ENCODE data around the gene NXPH2. TPM values are rescaled to one million over a fixed set of nuclear protein-coding genes. Genes with fewer than 3 reads are reported as not detected.
A peak's percentile ranks its signal among the peaks of the same experiment; 100 is the strongest.
"Not testable (repeated sequence)": the region's sequence is repeated elsewhere in the genome, so short reads cannot be mapped to it uniquely, and the experiment has no call there.

Gene NXPH2
- total RNA-seq, 4 donors from 2014 or later: not detected

DNA sequence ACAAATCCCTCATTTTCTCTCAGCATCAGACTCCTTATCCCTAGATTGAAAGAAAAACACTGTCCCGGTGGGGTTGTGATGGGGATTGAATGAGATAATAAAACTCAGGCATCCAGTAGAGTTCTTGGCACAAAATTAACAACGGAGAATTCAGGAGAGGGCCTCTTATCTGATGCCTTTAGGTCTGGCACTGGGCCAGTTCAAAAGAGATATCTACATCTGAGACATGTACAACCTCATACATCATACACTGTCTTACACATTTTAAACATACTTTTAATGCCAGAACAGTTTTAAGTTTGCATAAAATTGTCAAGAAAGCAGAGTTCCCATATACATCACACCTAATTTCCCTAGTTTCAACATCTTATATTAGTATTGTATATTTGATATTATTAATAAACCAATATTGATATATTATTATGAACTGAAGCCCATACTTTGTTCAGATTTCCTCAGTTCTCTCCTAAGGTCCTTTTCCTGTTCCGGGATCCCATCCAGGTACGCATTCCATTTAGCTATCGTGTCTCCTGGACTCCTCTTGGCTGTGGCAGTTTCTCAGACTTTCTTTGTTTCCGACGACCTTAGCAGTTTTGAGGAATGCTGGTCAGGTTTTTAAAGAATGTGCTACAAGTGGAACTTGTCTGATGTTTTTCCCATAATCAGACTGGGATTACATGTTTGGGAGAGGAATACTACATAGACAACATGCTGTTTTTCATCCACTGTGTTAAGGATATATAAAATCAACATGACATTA lies 27.8 kb downstream of the NXPH2 start:
- TF ChIP-seq, protein P1, sequence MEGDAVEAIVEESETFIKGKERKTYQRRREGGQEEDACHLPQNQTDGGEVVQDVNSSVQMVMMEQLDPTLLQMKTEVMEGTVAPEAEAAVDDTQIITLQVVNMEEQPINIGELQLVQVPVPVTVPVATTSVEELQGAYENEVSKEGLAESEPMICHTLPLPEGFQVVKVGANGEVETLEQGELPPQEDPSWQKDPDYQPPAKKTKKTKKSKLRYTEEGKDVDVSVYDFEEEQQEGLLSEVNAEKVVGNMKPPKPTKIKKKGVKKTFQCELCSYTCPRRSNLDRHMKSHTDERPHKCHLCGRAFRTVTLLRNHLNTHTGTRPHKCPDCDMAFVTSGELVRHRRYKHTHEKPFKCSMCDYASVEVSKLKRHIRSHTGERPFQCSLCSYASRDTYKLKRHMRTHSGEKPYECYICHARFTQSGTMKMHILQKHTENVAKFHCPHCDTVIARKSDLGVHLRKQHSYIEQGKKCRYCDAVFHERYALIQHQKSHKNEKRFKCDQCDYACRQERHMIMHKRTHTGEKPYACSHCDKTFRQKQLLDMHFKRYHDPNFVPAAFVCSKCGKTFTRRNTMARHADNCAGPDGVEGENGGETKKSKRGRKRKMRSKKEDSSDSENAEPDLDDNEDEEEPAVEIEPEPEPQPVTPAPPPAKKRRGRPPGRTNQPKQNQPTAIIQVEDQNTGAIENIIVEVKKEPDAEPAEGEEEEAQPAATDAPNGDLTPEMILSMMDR (IDR thresholded peaks at IDR 0.05): no peak
- TF ChIP-seq POLR2AphosphoS5 (IDR thresholded peaks at IDR 0.05): no peak
- TF ChIP-seq EP300 (IDR thresholded peaks at IDR 0.05): no peak
- no peak for TF ChIP-seq POLR2A (IDR thresholded peaks at IDR 0.05; ENCODE audit: low read depth)
- H3K27me3 ChIP-seq: no peaks in the 10 kb centered on the region
- 47% methylated on average over 7 of the region's 7 CpGs for WGBS
- peak; percentile 39 for DNase-seq (ENCODE audit: extremely low spot score)
- H3K4me1 ChIP-seq: no peaks in the 10 kb centered on the region
- H3K27ac ChIP-seq (replicated peaks in 1 of 4): no peak overlapping the region
- H3K9me3 ChIP-seq: peaks cover 0 to 8% (median 0%) of the 10 kb centered on the region in 4 donors
- no peaks in the 10 kb centered on the region for H3K36me3 ChIP-seq
- no peak overlapping the region for H3K4me3 ChIP-seq
- intact Hi-C loops (cut with DNase I): no loop called here

DNA sequence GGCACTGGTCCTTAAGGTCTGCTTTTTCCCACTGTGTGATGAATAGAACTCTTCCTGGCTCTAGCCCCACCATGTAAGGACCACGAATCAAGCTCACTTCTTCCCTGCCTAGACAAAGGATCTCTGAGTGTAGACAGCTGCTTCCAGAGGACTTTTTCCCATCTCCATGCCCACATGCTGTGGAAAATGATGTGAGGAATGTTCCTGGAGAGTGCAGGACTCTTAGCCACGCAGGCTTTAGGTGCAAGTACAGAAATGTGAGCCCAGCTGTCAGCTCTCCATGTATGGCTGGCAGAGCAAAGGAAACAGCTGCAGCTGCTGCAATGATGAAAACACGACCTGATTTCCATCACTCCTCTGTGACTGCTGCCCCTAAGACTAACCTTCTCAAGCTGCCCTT lies 35.5 kb downstream of the NXPH2 start:
- DNase-seq (ENCODE audit: extremely low spot score): peak; percentile 89
- Histone ChIP-seq H3K36me3 (no peaks in the 10 kb centered on the region), H3K4me1 (no peaks in the 10 kb centered on the region), H3K27me3 (no peaks in the 10 kb centered on the region), H3K27ac (replicated peaks in 1 of 4) (no peak overlapping the region), H3K4me3 (no peak overlapping the region), H3K9me3 (no peaks in the 10 kb centered on the region)
- no peak for TF ChIP-seq POLR2AphosphoS5 (IDR thresholded peaks at IDR 0.05)
- WGBS: 30% methylated on average over 1 of the region's 3 CpGs
- intact Hi-C loops (cut with DNase I): no loop called here

DNA sequence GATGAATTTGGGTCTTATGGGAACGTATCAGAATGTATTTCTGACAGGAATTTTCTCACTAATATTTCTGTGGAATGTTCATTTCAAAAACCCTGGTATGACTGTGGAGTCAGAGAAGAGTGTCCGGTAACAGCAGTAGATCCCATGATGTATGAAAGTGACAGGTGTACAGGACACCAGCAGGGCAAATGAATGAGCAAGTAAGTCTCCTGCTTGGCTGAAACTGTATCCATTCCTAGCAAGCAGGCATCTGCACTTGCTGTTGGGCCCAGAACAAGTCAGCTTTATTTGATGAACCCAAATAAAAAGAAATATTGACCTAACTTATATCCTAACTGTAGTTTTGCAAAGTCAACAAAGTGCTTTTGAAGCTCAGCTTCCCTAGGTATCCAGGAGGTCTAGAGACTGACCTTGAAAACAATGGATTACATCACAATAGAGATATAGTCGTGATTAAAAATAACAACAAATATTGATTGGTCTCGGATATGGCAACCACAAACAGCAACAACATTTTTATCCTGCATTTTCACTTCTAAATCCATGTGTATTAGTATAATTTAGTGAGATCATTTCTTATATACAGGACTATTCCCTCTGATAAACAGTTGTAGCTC lies 37.6 kb downstream of the NXPH2 start:
- no peaks in the 10 kb centered on the region for H3K27me3 ChIP-seq
- no peak for TF ChIP-seq POLR2AphosphoS5 (IDR thresholded peaks at IDR 0.05)
- no peak for TF ChIP-seq EP300 (IDR thresholded peaks at IDR 0.05)
- no peak for TF ChIP-seq POLR2A (IDR thresholded peaks at IDR 0.05; ENCODE audit: low read depth)
- TF ChIP-seq, protein P1 (IDR thresholded peaks at IDR 0.05): no peak
- H3K36me3 ChIP-seq: no peaks in the 10 kb centered on the region
- no peaks in the 10 kb centered on the region for H3K9me3 ChIP-seq
- no peak overlapping the region for H3K4me3 ChIP-seq
- H3K27ac ChIP-seq (replicated peaks in 1 of 4): no peak overlapping the region
- DNase-seq (ENCODE audit: extremely low spot score): peak; percentile 64
- WGBS: 87% methylated on average over 4 of the region's 4 CpGs
- no peaks in the 10 kb centered on the region for H3K4me1 ChIP-seq
- intact Hi-C loops (cut with DNase I): no loop called here

DNA sequence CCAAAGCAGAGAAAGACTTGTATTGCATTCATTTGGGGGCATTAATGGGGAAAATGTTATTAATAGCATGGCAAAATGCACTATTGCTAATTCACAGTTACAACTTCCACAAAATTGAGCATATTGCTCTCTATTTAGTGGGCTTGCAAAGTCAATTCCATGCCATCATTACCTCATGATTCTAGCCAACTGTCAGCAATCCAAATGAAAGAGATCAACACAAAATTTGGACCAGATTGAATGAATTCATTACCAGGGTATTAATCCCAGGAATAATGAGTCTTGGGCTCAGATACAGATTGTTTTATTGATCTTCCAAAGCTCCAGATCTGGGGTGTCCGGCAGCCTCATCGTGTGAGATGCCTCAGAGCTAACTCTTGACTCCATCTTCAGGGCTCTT lies 38.3 kb downstream of the NXPH2 start:
- WGBS: 88% methylated on average over 2 of the region's 2 CpGs
- H3K9me3 ChIP-seq: peaks cover 0 to 4% (median 0%) of the 10 kb centered on the region in 4 donors
- H3K4me1 ChIP-seq: no peaks in the 10 kb centered on the region
- intact Hi-C loops (cut with DNase I): no loop called here
- no peak overlapping the region for H3K27ac ChIP-seq (replicated peaks in 1 of 4)
- no peaks in the 10 kb centered on the region for H3K36me3 ChIP-seq
- TF ChIP-seq POLR2AphosphoS5 (IDR thresholded peaks at IDR 0.05): no peak
- TF ChIP-seq EP300 (IDR thresholded peaks at IDR 0.05): no peak
- TF ChIP-seq, protein P1 (IDR thresholded peaks at IDR 0.05): no peak
- no peak for TF ChIP-seq POLR2A (IDR thresholded peaks at IDR 0.05; ENCODE audit: low read depth)
- H3K27me3 ChIP-seq: no peaks in the 10 kb centered on the region
- H3K4me3 ChIP-seq: no peak overlapping the region
- DNase-seq (ENCODE audit: extremely low spot score): peak; percentile 42

DNA sequence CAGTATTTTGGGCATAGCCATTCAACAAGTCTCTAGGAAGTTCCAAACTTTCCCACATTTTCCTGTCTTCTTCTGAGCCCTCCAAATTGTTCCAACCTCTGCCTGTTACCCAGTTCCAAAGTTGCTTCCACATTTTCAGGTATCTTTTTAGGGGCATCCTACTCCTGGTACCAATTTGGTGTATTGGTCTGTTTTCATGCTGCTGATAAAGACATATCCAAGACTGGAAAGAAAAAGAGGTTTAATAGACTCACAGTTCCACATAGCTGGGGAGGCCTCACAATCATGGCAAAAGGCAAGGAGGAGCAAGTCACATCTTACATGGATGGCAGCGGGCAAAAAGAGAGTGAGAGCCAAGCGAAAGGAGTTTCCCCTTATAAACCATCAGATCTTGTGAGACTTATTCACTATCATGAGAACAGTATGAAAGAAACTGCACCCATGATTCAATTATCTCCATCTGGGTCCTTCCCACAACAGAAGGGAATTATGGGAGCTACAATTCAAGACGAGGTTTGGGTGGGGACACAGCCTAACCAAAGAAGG lies 43.1 kb downstream of the NXPH2 start:
- H3K27ac ChIP-seq (replicated peaks in 1 of 4); H3K27me3 ChIP-seq; H3K4me1 ChIP-seq; H3K36me3 ChIP-seq; H3K4me3 ChIP-seq; intact Hi-C loops (cut with DNase I): not testable (repeated sequence)
- WGBS: 79% methylated on average over 3 of the region's 3 CpGs
- DNase-seq (ENCODE audit: extremely low spot score): peak; percentile 10
- H3K9me3 ChIP-seq: peaks cover 0 to 13% (median 3%) of the 10 kb centered on the region in 4 donors

Data from esophagus muscularis mucosa (tissue), 4 donors.